Mesendoderm (in vitro differentiated cells): Measurements from ENCODE around the gene CYP4Z1.

Source experiments
- DNase-seq: peaks from one replicate; pipeline ENCODE4 v3.0.0; 2013
- H2AK5ac ChIP-seq: 2 replicates; pipeline ENCODE4 v1.6.1; 2013; ENCODE audit warnings: low read length, inconsistent platforms
- H2BK120ac ChIP-seq: 2 replicates; pipeline ENCODE4 v1.6.1; 2013; ENCODE audit warnings: low read depth, mild to moderate bottlenecking, low read length, moderate library complexity, mixed read lengths
- H2BK15ac ChIP-seq: replicated peaks from 2 replicates; pipeline ENCODE4 v1.6.1; 2013; ENCODE audit warnings: low read depth, mild to moderate bottlenecking, moderate library complexity
- H2BK5ac ChIP-seq: 2 replicates; pipeline ENCODE4 v1.6.1; 2013; ENCODE audit warnings: low read length, inconsistent platforms
- H3K18ac ChIP-seq: 2 replicates; pipeline ENCODE4 v1.6.1; 2013; ENCODE audit warnings: mild to moderate bottlenecking, low read length, mixed read lengths
- H3K23ac ChIP-seq: one replicate; pipeline ENCODE4 v1.6.1; 2013; ENCODE audit warnings: low read length
- H3K27ac ChIP-seq: 2 replicates; pipeline ENCODE4 v1.5.1; 2013; ENCODE audit warnings: low read depth, mild to moderate bottlenecking, inconsistent platforms, low read length, moderate library complexity
- H3K27me3 ChIP-seq: 2 replicates; pipeline ENCODE4 v1.6.1; 2013; ENCODE audit warnings: low read length, control low read depth, mild to moderate bottlenecking, inconsistent platforms; ENCODE audit not compliant: insufficient read depth, poor library complexity
- H3K36me3 ChIP-seq: 2 replicates; pipeline ENCODE4 v1.6.1; 2013; ENCODE audit warnings: low read length, inconsistent platforms; ENCODE audit not compliant: control insufficient read depth, insufficient read depth
- H3K4ac ChIP-seq: one replicate; pipeline ENCODE4 v1.6.1; 2013; ENCODE audit warnings: low read depth, mild to moderate bottlenecking, low read length, moderate library complexity
- H3K4me1 ChIP-seq: 2 replicates; pipeline ENCODE4 v1.6.1; 2013; ENCODE audit warnings: low read depth, low read length, inconsistent platforms; ENCODE audit not compliant: control insufficient read depth
- H3K4me2 ChIP-seq: 2 replicates; pipeline ENCODE4 v1.6.1; 2013; ENCODE audit warnings: low read length
- H3K4me3 ChIP-seq: 2 replicates; pipeline ENCODE4 v1.5.1; 2013; ENCODE audit warnings: mild to moderate bottlenecking, low read length
- H3K56ac ChIP-seq: one replicate; pipeline ENCODE4 v1.6.1; 2013; ENCODE audit warnings: low read length
- H3K79me1 ChIP-seq: 2 replicates; pipeline ENCODE4 v1.6.1; 2013; ENCODE audit warnings: low read length, inconsistent platforms
- H3K79me2 ChIP-seq: 2 replicates; pipeline ENCODE4 v1.6.1; 2013; ENCODE audit warnings: mild to moderate bottlenecking, low read length; ENCODE audit not compliant: control insufficient read depth, insufficient read depth
- H3K9ac ChIP-seq: 2 replicates; pipeline ENCODE4 v1.6.1; 2013; ENCODE audit warnings: low read length, inconsistent platforms
- H4K5ac ChIP-seq: one replicate; pipeline ENCODE4 v1.6.1; 2013; ENCODE audit warnings: low read length
- H4K8ac ChIP-seq: one replicate; pipeline ENCODE4 v1.6.1; 2013; ENCODE audit warnings: low read depth, mild to moderate bottlenecking, control low read depth, low read length, moderate library complexity
- WGBS: extraction: QIAGEN DNeasy Blood & Tissue Kit; methylation state at CpG from one replicate; pipeline ENCODE4 v1.1.7; 2013; ENCODE audit warnings: low lambda C conversion rate, missing lambda C conversion rate; ENCODE audit not compliant: insufficient coverage; ENCODE audit errors: extremely low coverage; 5-methylcytosine and 5-hydroxymethylcytosine counted together

The CYP4Z1 gene

DNA sequence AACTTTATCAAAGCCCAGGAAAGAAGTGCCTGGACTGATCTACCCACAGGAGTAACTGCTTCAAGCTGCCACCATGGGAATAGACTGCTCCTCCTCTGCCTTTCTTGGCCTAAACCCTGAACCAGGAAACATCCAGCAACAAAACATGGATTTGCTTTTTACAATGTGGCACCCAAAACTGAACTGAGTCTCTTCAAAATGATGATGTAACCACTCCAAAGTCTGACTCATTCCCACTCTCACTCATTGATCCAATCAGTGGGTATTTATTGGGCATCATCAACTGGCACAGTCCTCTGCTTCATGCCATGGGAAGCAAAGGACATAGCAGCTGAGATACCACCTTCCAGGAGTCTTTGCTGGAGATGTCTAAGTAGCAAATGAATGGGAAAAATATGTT is 93.7 kb downstream of the CYP4Z1 start:
- H2BK120ac ChIP-seq: no peak overlapping the region
- H3K18ac ChIP-seq: no peak overlapping the region
- no peak overlapping the region for H2BK5ac ChIP-seq
- no peak overlapping the region for H3K4ac ChIP-seq
- H3K27ac ChIP-seq: no peak overlapping the region
- H4K8ac ChIP-seq: no peak overlapping the region
- no peak overlapping the region for H3K4me2 ChIP-seq
- H3K4me1 ChIP-seq: no peaks in the 10 kb centered on the region
- no peaks in the 10 kb centered on the region for H3K36me3 ChIP-seq
- no peak overlapping the region for H3K4me3 ChIP-seq
- no peak overlapping the region for H3K9ac ChIP-seq
- no peak overlapping the region for H2AK5ac ChIP-seq
- H3K79me1 ChIP-seq: no peaks in the 10 kb centered on the region
- no peaks in the 10 kb centered on the region for H3K79me2 ChIP-seq
- DNase-seq: no peak
- H3K27me3 ChIP-seq: no peaks in the 10 kb centered on the region
- no peak overlapping the region for H3K56ac ChIP-seq
- H3K23ac ChIP-seq: no peak overlapping the region
- H4K5ac ChIP-seq: no peak overlapping the region
- no peak overlapping the region for H2BK15ac ChIP-seq

DNA sequence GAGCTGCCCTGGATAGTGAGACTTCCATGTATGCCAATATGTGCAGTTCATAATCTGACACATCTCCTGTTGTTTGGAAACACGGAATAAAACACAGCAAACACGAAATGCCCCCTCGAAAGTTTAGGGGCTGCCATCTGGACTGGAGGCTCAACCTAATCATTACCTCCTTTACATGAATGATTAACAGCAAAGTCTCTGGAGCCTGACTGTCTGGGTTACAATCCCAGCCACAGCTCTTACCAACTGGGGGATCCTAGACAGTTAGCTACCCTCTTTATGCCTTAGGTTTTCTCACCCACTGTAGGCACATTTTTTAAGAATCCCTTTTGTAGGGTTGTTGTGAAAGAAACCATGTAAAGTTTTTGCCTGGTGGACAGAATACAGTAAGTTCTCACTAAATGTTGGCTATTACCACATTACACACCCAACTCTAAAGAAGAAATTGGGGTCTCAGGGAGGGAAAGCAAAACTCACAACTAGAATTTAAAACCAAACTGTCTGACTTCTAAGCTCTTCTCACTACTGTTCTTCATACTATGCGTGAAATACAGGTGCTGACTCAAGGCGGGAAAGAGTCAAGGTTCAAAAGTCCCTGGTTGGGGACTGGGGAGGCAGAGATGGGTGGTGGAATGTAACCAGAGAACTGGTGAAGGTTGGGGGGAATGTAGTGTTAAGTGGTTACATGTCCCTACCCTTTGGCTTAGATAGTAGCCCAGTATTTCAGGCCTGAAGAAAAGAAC is 94.4 kb downstream of the CYP4Z1 start:
- H2AK5ac ChIP-seq: no peak overlapping the region
- no peak overlapping the region for H3K4me3 ChIP-seq
- no peaks in the 10 kb centered on the region for H3K4me1 ChIP-seq
- no peaks in the 10 kb centered on the region for H3K79me1 ChIP-seq
- no peak overlapping the region for H3K18ac ChIP-seq
- H2BK5ac ChIP-seq: no peak overlapping the region
- no peaks in the 10 kb centered on the region for H3K36me3 ChIP-seq
- no peak overlapping the region for H3K4ac ChIP-seq
- no peak overlapping the region for H3K4me2 ChIP-seq
- H3K9ac ChIP-seq: no peak overlapping the region
- H3K23ac ChIP-seq: no peak overlapping the region
- WGBS: no CpG with 5 or more reads among the region's 5 CpGs
- DNase-seq: no peak
- H2BK120ac ChIP-seq: no peak overlapping the region
- H2BK15ac ChIP-seq: no peak overlapping the region
- no peak overlapping the region for H3K56ac ChIP-seq
- no peak overlapping the region for H3K27ac ChIP-seq
- H3K79me2 ChIP-seq: no peaks in the 10 kb centered on the region
- H3K27me3 ChIP-seq: no peaks in the 10 kb centered on the region
- H4K5ac ChIP-seq: no peak overlapping the region
- no peak overlapping the region for H4K8ac ChIP-seq

DNA sequence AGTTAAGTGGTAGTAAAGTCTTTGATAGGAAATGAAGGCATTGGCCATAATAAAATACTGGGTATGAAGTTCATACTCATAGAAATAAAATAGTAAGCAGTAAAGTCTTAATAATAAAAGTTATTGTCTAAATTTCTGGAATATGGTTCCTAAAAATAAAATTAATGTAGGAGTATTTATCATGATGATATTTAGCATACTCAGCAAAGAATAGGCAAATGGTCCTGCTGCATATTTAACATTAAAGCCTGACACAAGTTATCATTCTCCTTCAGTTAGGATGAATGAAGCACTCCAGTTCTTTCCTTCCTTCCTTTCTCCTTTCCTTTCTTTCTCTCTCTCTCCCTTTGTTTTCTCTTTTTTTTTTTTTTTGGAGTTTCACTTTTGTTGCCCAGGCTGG is 97.5 kb downstream of the CYP4Z1 start:
- Histone ChIP-seq H2BK5ac (no peak overlapping the region), H2BK15ac (no peak overlapping the region), H3K79me2 (no peaks in the 10 kb centered on the region), H3K56ac (no peak overlapping the region), H3K4me1 (no peaks in the 10 kb centered on the region), H4K8ac (no peak overlapping the region), H3K4ac (no peak overlapping the region), H3K36me3 (no peaks in the 10 kb centered on the region), H3K23ac (no peak overlapping the region), H3K27me3 (no peaks in the 10 kb centered on the region), H3K9ac (no peak overlapping the region), H2AK5ac (no peak overlapping the region), H3K27ac (no peak overlapping the region), H3K79me1 (no peaks in the 10 kb centered on the region), H3K4me2 (no peak overlapping the region), H2BK120ac (no peak overlapping the region), H4K5ac (no peak overlapping the region), H3K18ac (no peak overlapping the region), H3K4me3 (no peak overlapping the region)
- no peak for DNase-seq
